ENCODE data around the gene UROD. TPM values are rescaled to one million over a fixed set of nuclear protein-coding genes. Genes with fewer than 3 reads are reported as not detected.

Gene UROD
- total RNA-seq, 1 experiment from 2014 or later: 92.2 TPM

GRCh38 chr1:45037456-45037855 is 25.4 kb downstream of the UROD start:
- Histone ChIP-seq H3K23ac (ENCODE audit: insufficient read length, low read depth, low read length) (no peak overlapping the region), H2BK120ac (ENCODE audit: low read depth, low read length, poor library complexity, severe bottlenecking) (no peak overlapping the region), H4K20me1 (ENCODE audit: control insufficient read depth, insufficient read depth, insufficient read length) (no peaks in the 10 kb centered on the region), H3K27ac (ENCODE audit: insufficient read length, low read depth, low read length) (no peak overlapping the region), H2BK20ac (ENCODE audit: low read depth, low read length, poor library complexity, severe bottlenecking) (no peak overlapping the region), H2AK5ac (ENCODE audit: insufficient read length, low read length) (no peak overlapping the region), H3K9me3 (ENCODE audit: control insufficient read depth, low read depth, low read length) (no peaks in the 10 kb centered on the region), H3K56ac (ENCODE audit: insufficient read length, low read depth, low read length) (no peak overlapping the region), H2AFZ (ENCODE audit: low read length) (no peak overlapping the region), H2BK5ac (ENCODE audit: insufficient read length, low read length) (no peak overlapping the region), H2BK12ac (ENCODE audit: insufficient read length, low read depth, low read length) (no peak overlapping the region), H3K14ac (ENCODE audit: insufficient read depth, low read length) (no peak overlapping the region), H3K27me3 (ENCODE audit: insufficient read depth, low read length) (no peaks in the 10 kb centered on the region), H3T11ph (ENCODE audit: low read length) (no peak overlapping the region), H3K4me2 (ENCODE audit: insufficient read depth, insufficient read length, low read length) (no peak overlapping the region), H3K79me1 (ENCODE audit: insufficient read depth, low read depth, low read length, poor library complexity, severe bottlenecking) (no peaks in the 10 kb centered on the region), H3K4ac (ENCODE audit: low read depth, low read length) (no peak overlapping the region), H3K23me2 (ENCODE audit: insufficient read length, low read depth, low read length, poor library complexity, severe bottlenecking) (no peaks in the 10 kb centered on the region), H3K4me1 (ENCODE audit: insufficient read depth, low read length) (peaks cover 2% of the 10 kb centered on the region; the same call in 1 of the 2 replicates), H3K9ac (ENCODE audit: extremely low read depth, insufficient read length, low read length) (no peak overlapping the region), H3K79me2 (ENCODE audit: insufficient read depth, low read length) (no peaks in the 10 kb centered on the region), H4K5ac (ENCODE audit: insufficient read length, low read depth, low read length) (no peak overlapping the region), H3K18ac (ENCODE audit: insufficient read length, low read depth, low read length) (no peak overlapping the region), H2BK15ac (ENCODE audit: low read depth, low read length) (no peak overlapping the region), H4K8ac (replicated peaks; ENCODE audit: insufficient read length, low read depth, low read length) (no peak overlapping the region), H4K91ac (ENCODE audit: insufficient read length, low read depth, low read length) (no peak overlapping the region)
- Mint-ChIP-seq H3K27me3 (ENCODE audit: low read depth) (no peaks in the 10 kb centered on the region), H3K27ac (no peak overlapping the region), H3K4me1 (peaks cover 3% of the 10 kb centered on the region in 2 experiments), H3K4me3 (no peak overlapping the region), H3K36me3 (ENCODE audit: insufficient read depth in 1 of 3, low read depth in 3 of 3) (no peaks in the 10 kb centered on the region), H3K9me3 (no peaks in the 10 kb centered on the region)
- no peak for TF ChIP-seq CTCF (conservative IDR thresholded peaks at IDR 0.05)
- DNase-seq: no peak

All from H9 (cell line).